HFFc6 (cell line): ENCODE data around the gene UPP1. TPM values are rescaled to one million over a fixed set of nuclear protein-coding genes. Genes with fewer than 3 reads are reported as not detected.
A peak's percentile ranks its signal among the peaks of the same experiment; 100 is the strongest.

Source experiments
- DNase-seq: peaks from one replicate; pipeline ENCODE4 v3.0.0-alpha.2; 2018
- H3K27ac Mint-ChIP-seq: 2 replicates; pipeline ENCODE4 v1.8.0; 2020; ENCODE audit warnings: mild to moderate bottlenecking, mixed read lengths
- H3K27me3 Mint-ChIP-seq: 2 replicates; pipeline ENCODE4 v1.8.0; 2021; ENCODE audit warnings: mild to moderate bottlenecking, moderate library complexity, mixed read lengths; ENCODE audit not compliant: insufficient read depth
- H3K36me3 Mint-ChIP-seq: 2 replicates; pipeline ENCODE4 v1.8.0; 2021; ENCODE audit warnings: low read depth, mixed read lengths
- H3K4me1 Mint-ChIP-seq: 2 replicates; pipeline ENCODE4 v1.8.0; 2020; ENCODE audit warnings: low read depth, mixed read lengths
- H3K4me3 Mint-ChIP-seq: 2 replicates; pipeline ENCODE4 v1.8.0; 2020; ENCODE audit warnings: mild to moderate bottlenecking, moderate library complexity, mixed read lengths
- H3K9me3 Mint-ChIP-seq: 2 replicates; pipeline ENCODE4 v1.8.0; 2020; ENCODE audit warnings: mild to moderate bottlenecking, mixed read lengths
- total RNA-seq, 6 experiments: library from RNA; stranded (reverse); fragmentation: NEBNext Ultra II Directional; extraction: Animal tissue kit (Norgen Biotek cat#: 25700); gene quantifications; 2 replicates in 1 of 6; 3 replicates in 5 of 6; pipeline ENCODE4 v1.2.3, GENCODE V29; 2021
- TF ChIP-seq, protein P1 (sequence below): fragments of 200-600 bp; sonication (generic); IDR thresholded peaks from 2 replicates; pipeline ENCODE4 v1.5.0; 2021; ENCODE audit warnings: antibody characterized with exemption, mild to moderate bottlenecking

UPP1 gene
- total RNA-seq, 6 experiments from 2014 or later: 14.3 to 26.5 (median 22.6) TPM

- Mint-ChIP-seq H3K36me3 (peaks cover 8% of the 10 kb centered on the region), H3K4me1 (peaks cover 72% of the 10 kb centered on the region), H3K9me3 (no peaks in the 10 kb centered on the region), H3K27me3 (peaks cover 5% of the 10 kb centered on the region), H3K4me3 (no peak overlapping the region), H3K27ac (peak overlapping the region; percentile 95)
- DNase-seq: no peak
- TF ChIP-seq, protein P1, sequence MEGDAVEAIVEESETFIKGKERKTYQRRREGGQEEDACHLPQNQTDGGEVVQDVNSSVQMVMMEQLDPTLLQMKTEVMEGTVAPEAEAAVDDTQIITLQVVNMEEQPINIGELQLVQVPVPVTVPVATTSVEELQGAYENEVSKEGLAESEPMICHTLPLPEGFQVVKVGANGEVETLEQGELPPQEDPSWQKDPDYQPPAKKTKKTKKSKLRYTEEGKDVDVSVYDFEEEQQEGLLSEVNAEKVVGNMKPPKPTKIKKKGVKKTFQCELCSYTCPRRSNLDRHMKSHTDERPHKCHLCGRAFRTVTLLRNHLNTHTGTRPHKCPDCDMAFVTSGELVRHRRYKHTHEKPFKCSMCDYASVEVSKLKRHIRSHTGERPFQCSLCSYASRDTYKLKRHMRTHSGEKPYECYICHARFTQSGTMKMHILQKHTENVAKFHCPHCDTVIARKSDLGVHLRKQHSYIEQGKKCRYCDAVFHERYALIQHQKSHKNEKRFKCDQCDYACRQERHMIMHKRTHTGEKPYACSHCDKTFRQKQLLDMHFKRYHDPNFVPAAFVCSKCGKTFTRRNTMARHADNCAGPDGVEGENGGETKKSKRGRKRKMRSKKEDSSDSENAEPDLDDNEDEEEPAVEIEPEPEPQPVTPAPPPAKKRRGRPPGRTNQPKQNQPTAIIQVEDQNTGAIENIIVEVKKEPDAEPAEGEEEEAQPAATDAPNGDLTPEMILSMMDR: no peak
Measured at GRCh38 chr7:48085942-48086341, 3.1 kb upstream of the UPP1 start.

DNA sequence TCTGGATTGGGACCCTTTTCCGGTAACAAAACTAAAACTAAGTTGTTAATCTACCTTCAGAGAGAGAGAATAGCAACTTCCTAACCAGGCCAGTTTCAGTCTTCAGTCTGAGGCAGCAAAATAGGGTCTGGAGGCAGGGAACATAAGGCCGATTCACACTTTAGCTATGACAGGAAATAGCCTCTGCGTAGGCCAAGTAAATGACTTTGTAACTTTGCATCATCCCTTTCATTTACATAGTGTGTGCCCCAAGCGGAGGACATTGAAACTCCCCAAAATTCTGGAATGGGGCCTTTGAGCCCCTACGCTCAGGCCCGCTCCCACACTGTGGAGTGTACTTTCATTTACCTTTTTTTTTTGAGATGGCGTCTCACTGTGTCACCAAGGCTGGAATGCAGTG, 1.7 kb upstream of the UPP1 start:
- Mint-ChIP-seq H3K27me3 (peaks cover 5% of the 10 kb centered on the region), H3K9me3 (no peaks in the 10 kb centered on the region), H3K4me1 (peaks cover 85% of the 10 kb centered on the region), H3K4me3 (peak overlapping the region; percentile 85), H3K27ac (peak overlapping the region; percentile 95), H3K36me3 (peaks cover 21% of the 10 kb centered on the region)
- TF ChIP-seq, protein P1: peak; percentile 62
- DNase-seq: peak; percentile 78

GRCh38 chr7:48088559-48089045, 463 bp upstream of the UPP1 start:
- Mint-ChIP-seq H3K27me3 (peaks cover 5% of the 10 kb centered on the region), H3K9me3 (no peaks in the 10 kb centered on the region), H3K4me3 (peak overlapping the region; percentile 93), H3K27ac (peak overlapping the region; percentile 95), H3K4me1 (peaks cover 78% of the 10 kb centered on the region), H3K36me3 (peaks cover 23% of the 10 kb centered on the region)
- TF ChIP-seq, protein P1: no peak
- peak; percentile 95 for DNase-seq

GRCh38 chr7:48090095-48090805, 1.2 kb downstream of the UPP1 start:
- H3K9me3 Mint-ChIP-seq: no peaks in the 10 kb centered on the region
- TF ChIP-seq, protein P1: no peak
- H3K27me3 Mint-ChIP-seq: peaks cover 9% of the 10 kb centered on the region
- H3K27ac Mint-ChIP-seq: peak overlapping the region; percentile 95; the same call in 1 of the 2 replicates
- peak overlapping the region; percentile 93 for H3K4me3 Mint-ChIP-seq
- peaks cover 80% of the 10 kb centered on the region for H3K4me1 Mint-ChIP-seq
- no peak for DNase-seq
- peaks cover 29% of the 10 kb centered on the region for H3K36me3 Mint-ChIP-seq

- TF ChIP-seq, protein P1: peak; percentile 12; the same call in 1 of the 2 replicates
- Mint-ChIP-seq H3K27me3 (peaks cover 9% of the 10 kb centered on the region), H3K36me3 (peaks cover 32% of the 10 kb centered on the region), H3K27ac (peak overlapping the region; percentile 16; the same call in 1 of the 2 replicates), H3K9me3 (no peaks in the 10 kb centered on the region), H3K4me1 (peaks cover 78% of the 10 kb centered on the region), H3K4me3 (peak overlapping the region; percentile 93)
- no peak for DNase-seq
Measured at GRCh38 chr7:48091506-48092433, 2.7 kb downstream of the UPP1 start.
